GM23338 (cell line): ENCODE data around the gene CENPL. TPM values are rescaled to one million over a fixed set of nuclear protein-coding genes. Genes with fewer than 3 reads are reported as not detected.

Experiments
- ATAC-seq: fragments of 200-7000 bp; cut with Tn5 transposase; 3 replicates; pipeline ENCODE4 v1.9.1; 2020
- DNase-seq: peaks from one replicate; pipeline ENCODE4 v3.0.0-alpha.2; 2015; ENCODE audit warnings: low spot score
- H2AFZ ChIP-seq: fragments of 200-600 bp; sonication (generic); 2 replicates; pipeline ENCODE4 v1.8.0; 2016; ENCODE audit warnings: antibody characterized with exemption, mild to moderate bottlenecking, moderate library complexity
- H3F3A ChIP-seq: fragments of 200-600 bp; sonication (generic); replicated peaks from 2 replicates; pipeline ENCODE4 v1.8.0; 2017; ENCODE audit warnings: antibody characterized with exemption, mixed run types, low read depth
- H3K27ac ChIP-seq: fragments of 200-600 bp; sonication (generic); 2 replicates; pipeline ENCODE4 v1.6.1; 2016; ENCODE audit warnings: low read depth
- H3K27me3 ChIP-seq: fragments of 200-600 bp; sonication (generic); 2 replicates; pipeline ENCODE4 v1.8.0; 2016; ENCODE audit warnings: mild to moderate bottlenecking, mixed run types, moderate library complexity; ENCODE audit not compliant: insufficient read depth
- H3K36me3 ChIP-seq: fragments of 200-600 bp; sonication (generic); 2 replicates; pipeline ENCODE4 v1.8.0; 2016; ENCODE audit warnings: mild to moderate bottlenecking; ENCODE audit not compliant: insufficient read depth
- H3K4me1 ChIP-seq: fragments of 200-600 bp; sonication (generic); 2 replicates; pipeline ENCODE4 v1.8.0; 2016; ENCODE audit warnings: mild to moderate bottlenecking, moderate library complexity; ENCODE audit not compliant: insufficient read depth
- H3K4me2 ChIP-seq: fragments of 200-600 bp; sonication (generic); 2 replicates; pipeline ENCODE4 v1.7.1; 2017; ENCODE audit warnings: mixed run types
- H3K4me3 ChIP-seq: fragments of 200-600 bp; sonication (generic); 2 replicates; pipeline ENCODE4 v1.6.1; 2016; ENCODE audit warnings: mixed run types
- H3K79me2 ChIP-seq: fragments of 200-600 bp; sonication (generic); replicated peaks from 2 replicates; pipeline ENCODE4 v1.8.0; 2017; ENCODE audit warnings: mild to moderate bottlenecking; ENCODE audit not compliant: insufficient read depth
- H3K9me2 ChIP-seq: fragments of 200-600 bp; sonication (generic); 2 replicates; pipeline ENCODE4 v1.8.0; 2017; ENCODE audit not compliant: insufficient read depth
- H4K20me1 ChIP-seq: fragments of 200-600 bp; sonication (generic); replicated peaks from 2 replicates; pipeline ENCODE4 v1.8.0; 2017; ENCODE audit warnings: mild to moderate bottlenecking; ENCODE audit not compliant: insufficient read depth
- H3K27ac Mint-ChIP-seq: 2 replicates; pipeline ENCODE4 v1.8.0; 2020; ENCODE audit warnings: inconsistent platforms, mild to moderate bottlenecking, moderate library complexity, mixed read lengths
- H3K27me3 Mint-ChIP-seq: 3 replicates; pipeline ENCODE4 v1.8.0; 2022; ENCODE audit warnings: low read depth, mild to moderate bottlenecking, moderate library complexity, mixed read lengths, inconsistent platforms; ENCODE audit not compliant: insufficient read depth, poor library complexity
- H3K36me3 Mint-ChIP-seq: 3 replicates; pipeline ENCODE4 v1.8.0; 2021; ENCODE audit warnings: low read depth, mild to moderate bottlenecking, inconsistent platforms, moderate library complexity, mixed read lengths
- H3K4me1 Mint-ChIP-seq: 3 replicates; pipeline ENCODE4 v1.8.0; 2020; ENCODE audit warnings: mild to moderate bottlenecking, inconsistent platforms, mixed read lengths
- H3K4me3 Mint-ChIP-seq: 3 replicates; pipeline ENCODE4 v1.8.0; 2021; ENCODE audit warnings: moderate library complexity, mild to moderate bottlenecking, inconsistent platforms, mixed read lengths
- H3K9me3 Mint-ChIP-seq: 3 replicates; pipeline ENCODE4 v1.8.0; 2020; ENCODE audit warnings: moderate library complexity, mild to moderate bottlenecking, inconsistent platforms, mixed read lengths
- CREB1 ChIP-seq: fragments of 250-450 bp; sonication (Bioruptor Pico); IDR thresholded peaks from 2 replicates; pipeline ENCODE4 v1.5.0; 2020; ENCODE audit warnings: low read depth, mild to moderate bottlenecking, moderate library complexity
- EZH2 ChIP-seq: fragments of 200-600 bp; sonication (generic); IDR thresholded peaks from one replicate; pipeline ENCODE4 v1.8.0; 2017; ENCODE audit warnings: antibody characterized with exemption, mild to moderate bottlenecking, low read depth; ENCODE audit not compliant: unreplicated experiment
- JUNB ChIP-seq: IDR thresholded peaks from one replicate; pipeline ENCODE4 v1.6.1; 2016; ENCODE audit warnings: antibody characterized with exemption; ENCODE audit not compliant: unreplicated experiment
- STAT1 ChIP-seq: IDR thresholded peaks from one replicate; pipeline ENCODE4 v1.6.1; 2016; ENCODE audit warnings: antibody characterized with exemption; ENCODE audit not compliant: unreplicated experiment
- ZNF114 ChIP-seq: fragments of 250-450 bp; sonication (Bioruptor Pico); IDR thresholded peaks from 2 replicates; pipeline ENCODE4 v1.5.0; 2020; ENCODE audit warnings: mild to moderate bottlenecking, moderate library complexity
- polyA plus RNA-seq: library from polyadenylated mRNA; unstranded; fragments of >200 nt; fragmentation: Nextera tagmentation; extraction: Ambion mirVana; gene quantifications from 2 replicates; pipeline ENCODE4 v1.2.1, GENCODE V29; 2016
- total RNA-seq: library from RNA; depleted of rRNA; stranded (reverse); fragments of >200 nt; shearing (Covaris generic); gene quantifications from 2 replicates; pipeline ENCODE4 v1.2.3, GENCODE V29; 2014
- TF ChIP-seq, protein P1 (sequence below): fragments of 250-450 bp; sonication (Bioruptor Pico); IDR thresholded peaks from 2 replicates; pipeline ENCODE4 v1.5.0; 2020; ENCODE audit warnings: mild to moderate bottlenecking, moderate library complexity
- TF ChIP-seq, protein P2 (sequence below), 2 experiments: fragments of 200-600 bp in 1 of 2; sonication (generic) in 1 of 2; conservative IDR thresholded peaks; 2 replicates each; pipeline versions ENCODE4 v1.5.1 to v1.6.1; 2016 to 2017; ENCODE audit warnings: antibody characterized with exemption in 2 of 2, low read depth in 2 of 2, mild to moderate bottlenecking in 2 of 2, moderate library complexity in 1 of 2

CENPL gene
- total and polyA plus RNA-seq, 2 experiments from 2014 or later: 13.6 to 23.5 TPM

DNA sequence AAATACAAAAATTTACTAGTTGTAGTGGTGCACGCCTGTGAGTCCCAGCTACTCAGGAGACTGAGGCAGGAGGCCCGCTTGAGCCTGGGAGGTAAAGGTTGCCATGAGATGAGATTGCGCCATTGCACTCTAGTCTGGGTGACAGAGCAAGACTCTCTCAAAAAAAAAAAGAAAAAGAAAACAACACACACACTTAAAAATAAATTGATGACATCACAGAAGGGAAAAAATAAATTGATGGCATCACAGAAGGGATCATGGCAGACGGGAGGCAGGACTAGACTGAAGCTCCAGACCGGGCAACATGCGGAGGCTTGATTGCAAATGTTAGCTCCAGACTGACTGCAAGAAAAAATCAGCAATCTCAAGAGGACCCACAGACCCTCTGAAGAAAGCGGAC, 66.6 kb downstream of the CENPL start:
- Histone ChIP-seq H3K27me3 (no peaks in the 10 kb centered on the region), H3K4me2 (no peak overlapping the region), H3K4me3 (no peak overlapping the region), H3K79me2 (no peaks in the 10 kb centered on the region), H3F3A (no peaks in the 10 kb centered on the region), H4K20me1 (no peaks in the 10 kb centered on the region), H3K36me3 (peaks cover 14% of the 10 kb centered on the region), H3K4me1 (no peaks in the 10 kb centered on the region), H3K27ac (no peak overlapping the region), H2AFZ (no peak overlapping the region), H3K9me2 (no peaks in the 10 kb centered on the region)
- DNase-seq (no peak), ATAC-seq (no peak)
- Mint-ChIP-seq H3K36me3 (peaks cover 61% of the 10 kb centered on the region), H3K9me3 (peaks cover 16% of the 10 kb centered on the region), H3K27me3 (no peaks in the 10 kb centered on the region), H3K4me1 (no peaks in the 10 kb centered on the region; the same call in 2 of the 3 replicates), H3K4me3 (no peak overlapping the region), H3K27ac (peak overlapping the region; percentile 92; the same call in 1 of the 2 replicates)
- TF ChIP-seq, protein P1, sequence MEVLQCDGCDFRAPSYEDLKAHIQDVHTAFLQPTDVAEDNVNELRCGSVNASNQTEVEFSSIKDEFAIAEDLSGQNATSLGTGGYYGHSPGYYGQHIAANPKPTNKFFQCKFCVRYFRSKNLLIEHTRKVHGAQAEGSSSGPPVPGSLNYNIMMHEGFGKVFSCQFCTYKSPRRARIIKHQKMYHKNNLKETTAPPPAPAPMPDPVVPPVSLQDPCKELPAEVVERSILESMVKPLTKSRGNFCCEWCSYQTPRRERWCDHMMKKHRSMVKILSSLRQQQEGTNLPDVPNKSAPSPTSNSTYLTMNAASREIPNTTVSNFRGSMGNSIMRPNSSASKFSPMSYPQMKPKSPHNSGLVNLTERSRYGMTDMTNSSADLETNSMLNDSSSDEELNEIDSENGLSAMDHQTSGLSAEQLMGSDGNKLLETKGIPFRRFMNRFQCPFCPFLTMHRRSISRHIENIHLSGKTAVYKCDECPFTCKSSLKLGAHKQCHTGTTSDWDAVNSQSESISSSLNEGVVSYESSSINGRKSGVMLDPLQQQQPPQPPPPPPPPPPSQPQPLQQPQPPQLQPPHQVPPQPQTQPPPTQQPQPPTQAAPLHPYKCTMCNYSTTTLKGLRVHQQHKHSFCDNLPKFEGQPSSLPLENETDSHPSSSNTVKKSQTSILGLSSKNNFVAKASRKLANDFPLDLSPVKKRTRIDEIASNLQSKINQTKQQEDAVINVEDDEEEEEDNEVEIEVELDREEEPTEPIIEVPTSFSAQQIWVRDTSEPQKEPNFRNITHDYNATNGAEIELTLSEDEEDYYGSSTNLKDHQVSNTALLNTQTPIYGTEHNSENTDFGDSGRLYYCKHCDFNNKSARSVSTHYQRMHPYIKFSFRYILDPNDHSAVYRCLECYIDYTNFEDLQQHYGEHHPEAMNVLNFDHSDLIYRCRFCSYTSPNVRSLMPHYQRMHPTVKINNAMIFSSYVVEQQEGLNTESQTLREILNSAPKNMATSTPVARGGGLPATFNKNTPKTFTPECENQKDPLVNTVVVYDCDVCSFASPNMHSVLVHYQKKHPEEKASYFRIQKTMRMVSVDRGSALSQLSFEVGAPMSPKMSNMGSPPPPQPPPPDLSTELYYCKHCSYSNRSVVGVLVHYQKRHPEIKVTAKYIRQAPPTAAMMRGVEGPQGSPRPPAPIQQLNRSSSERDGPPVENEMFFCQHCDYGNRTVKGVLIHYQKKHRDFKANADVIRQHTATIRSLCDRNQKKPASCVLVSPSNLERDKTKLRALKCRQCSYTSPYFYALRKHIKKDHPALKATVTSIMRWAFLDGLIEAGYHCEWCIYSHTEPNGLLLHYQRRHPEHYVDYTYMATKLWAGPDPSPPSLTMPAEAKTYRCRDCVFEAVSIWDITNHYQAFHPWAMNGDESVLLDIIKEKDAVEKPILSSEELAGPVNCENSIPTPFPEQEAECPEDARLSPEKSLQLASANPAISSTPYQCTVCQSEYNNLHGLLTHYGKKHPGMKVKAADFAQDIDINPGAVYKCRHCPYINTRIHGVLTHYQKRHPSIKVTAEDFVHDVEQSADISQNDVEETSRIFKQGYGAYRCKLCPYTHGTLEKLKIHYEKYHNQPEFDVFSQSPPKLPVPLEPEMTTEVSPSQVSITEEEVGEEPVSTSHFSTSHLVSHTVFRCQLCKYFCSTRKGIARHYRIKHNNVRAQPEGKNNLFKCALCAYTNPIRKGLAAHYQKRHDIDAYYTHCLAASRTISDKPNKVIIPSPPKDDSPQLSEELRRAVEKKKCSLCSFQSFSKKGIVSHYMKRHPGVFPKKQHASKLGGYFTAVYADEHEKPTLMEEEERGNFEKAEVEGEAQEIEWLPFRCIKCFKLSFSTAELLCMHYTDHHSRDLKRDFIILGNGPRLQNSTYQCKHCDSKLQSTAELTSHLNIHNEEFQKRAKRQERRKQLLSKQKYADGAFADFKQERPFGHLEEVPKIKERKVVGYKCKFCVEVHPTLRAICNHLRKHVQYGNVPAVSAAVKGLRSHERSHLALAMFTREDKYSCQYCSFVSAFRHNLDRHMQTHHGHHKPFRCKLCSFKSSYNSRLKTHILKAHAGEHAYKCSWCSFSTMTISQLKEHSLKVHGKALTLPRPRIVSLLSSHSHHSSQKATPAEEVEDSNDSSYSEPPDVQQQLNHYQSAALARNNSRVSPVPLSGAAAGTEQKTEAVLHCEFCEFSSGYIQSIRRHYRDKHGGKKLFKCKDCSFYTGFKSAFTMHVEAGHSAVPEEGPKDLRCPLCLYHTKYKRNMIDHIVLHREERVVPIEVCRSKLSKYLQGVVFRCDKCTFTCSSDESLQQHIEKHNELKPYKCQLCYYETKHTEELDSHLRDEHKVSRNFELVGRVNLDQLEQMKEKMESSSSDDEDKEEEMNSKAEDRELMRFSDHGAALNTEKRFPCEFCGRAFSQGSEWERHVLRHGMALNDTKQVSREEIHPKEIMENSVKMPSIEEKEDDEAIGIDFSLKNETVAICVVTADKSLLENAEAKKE (CRISPR knock-in tag): no peak
- TF ChIP-seq CREB1: no peak
- TF ChIP-seq ZNF114 (CRISPR knock-in tag): no peak

DNA sequence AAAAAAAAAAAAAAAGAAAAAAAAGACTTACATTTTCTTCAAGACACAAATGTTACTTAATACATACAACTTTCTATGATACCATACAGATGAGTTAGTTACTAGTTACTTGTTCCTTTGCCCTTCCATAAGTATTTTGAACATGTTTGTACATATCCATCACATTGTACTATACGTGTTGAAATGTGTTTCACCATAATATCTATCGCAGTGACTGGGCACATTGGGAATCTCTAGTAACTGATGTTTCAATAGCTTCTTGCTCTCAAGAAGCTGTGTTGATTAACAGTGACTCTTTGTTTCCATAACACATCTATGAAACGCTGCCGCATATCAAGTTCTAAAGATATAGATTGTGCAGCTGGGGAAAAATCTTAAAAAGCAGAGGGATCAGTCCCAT, 67.0 kb downstream of the CENPL start:
- H2AFZ ChIP-seq: no peak overlapping the region
- H3K79me2 ChIP-seq: no peaks in the 10 kb centered on the region
- no peak overlapping the region for H3K4me3 Mint-ChIP-seq
- no peak overlapping the region for H3K4me2 ChIP-seq
- H3K4me3 ChIP-seq: no peak overlapping the region
- H3K36me3 Mint-ChIP-seq: peaks cover 56% of the 10 kb centered on the region
- H3K9me3 Mint-ChIP-seq: peaks cover 12% of the 10 kb centered on the region; the same call in 2 of the 3 replicates
- no peak overlapping the region for H3K27ac ChIP-seq
- peaks cover 14% of the 10 kb centered on the region for H3K36me3 ChIP-seq
- no peaks in the 10 kb centered on the region for H4K20me1 ChIP-seq
- H3K4me1 Mint-ChIP-seq: no peaks in the 10 kb centered on the region; the same call in 2 of the 3 replicates
- no peak overlapping the region for H3K27ac Mint-ChIP-seq
- no peaks in the 10 kb centered on the region for H3F3A ChIP-seq
- no peaks in the 10 kb centered on the region for H3K9me2 ChIP-seq
- H3K4me1 ChIP-seq: no peaks in the 10 kb centered on the region
- H3K27me3 ChIP-seq: no peaks in the 10 kb centered on the region
- ATAC-seq (no peak), DNase-seq (no peak)
- H3K27me3 Mint-ChIP-seq: no peaks in the 10 kb centered on the region
- no peak for TF ChIP-seq STAT1
- TF ChIP-seq, protein P2, sequence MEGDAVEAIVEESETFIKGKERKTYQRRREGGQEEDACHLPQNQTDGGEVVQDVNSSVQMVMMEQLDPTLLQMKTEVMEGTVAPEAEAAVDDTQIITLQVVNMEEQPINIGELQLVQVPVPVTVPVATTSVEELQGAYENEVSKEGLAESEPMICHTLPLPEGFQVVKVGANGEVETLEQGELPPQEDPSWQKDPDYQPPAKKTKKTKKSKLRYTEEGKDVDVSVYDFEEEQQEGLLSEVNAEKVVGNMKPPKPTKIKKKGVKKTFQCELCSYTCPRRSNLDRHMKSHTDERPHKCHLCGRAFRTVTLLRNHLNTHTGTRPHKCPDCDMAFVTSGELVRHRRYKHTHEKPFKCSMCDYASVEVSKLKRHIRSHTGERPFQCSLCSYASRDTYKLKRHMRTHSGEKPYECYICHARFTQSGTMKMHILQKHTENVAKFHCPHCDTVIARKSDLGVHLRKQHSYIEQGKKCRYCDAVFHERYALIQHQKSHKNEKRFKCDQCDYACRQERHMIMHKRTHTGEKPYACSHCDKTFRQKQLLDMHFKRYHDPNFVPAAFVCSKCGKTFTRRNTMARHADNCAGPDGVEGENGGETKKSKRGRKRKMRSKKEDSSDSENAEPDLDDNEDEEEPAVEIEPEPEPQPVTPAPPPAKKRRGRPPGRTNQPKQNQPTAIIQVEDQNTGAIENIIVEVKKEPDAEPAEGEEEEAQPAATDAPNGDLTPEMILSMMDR (conservative IDR thresholded peaks at IDR 0.05; ENCODE audit: low read depth in 2 of 2): no peak
- TF ChIP-seq JUNB: no peak
- no peak for TF ChIP-seq ZNF114 (CRISPR knock-in tag)
- no peak for TF ChIP-seq EZH2
